Nephron progenitor cell (in vitro differentiated cells): ENCODE data around the gene DAPK1.

Experiments used
- DNase-seq: peaks from one replicate; pipeline ENCODE4 v3.0.0; 2021
- H3K27ac Mint-ChIP-seq: 2 replicates; pipeline ENCODE4 v1.8.0; 2021; ENCODE audit warnings: mild to moderate bottlenecking, moderate library complexity, mixed read lengths
- H3K27me3 Mint-ChIP-seq: 2 replicates; pipeline ENCODE4 v1.8.0; 2021; ENCODE audit warnings: mild to moderate bottlenecking, low read depth, mixed read lengths; ENCODE audit not compliant: poor library complexity
- H3K36me3 Mint-ChIP-seq: 2 replicates; pipeline ENCODE4 v1.8.0; 2021; ENCODE audit warnings: low read depth, mixed read lengths
- H3K4me1 Mint-ChIP-seq: 2 replicates; pipeline ENCODE4 v1.8.0; 2021; ENCODE audit warnings: mixed read lengths
- H3K4me3 Mint-ChIP-seq: 2 replicates; pipeline ENCODE4 v1.8.0; 2021; ENCODE audit warnings: mild to moderate bottlenecking, moderate library complexity, mixed read lengths
- H3K9me3 Mint-ChIP-seq: 2 replicates; pipeline ENCODE4 v1.8.0; 2021; ENCODE audit warnings: mild to moderate bottlenecking, moderate library complexity, mixed read lengths
- TF ChIP-seq, protein P1 (sequence below): fragments of 200-600 bp; sonication (generic); IDR thresholded peaks from 2 replicates; pipeline ENCODE4 v1.5.0; 2021; ENCODE audit warnings: antibody characterized with exemption

The DAPK1 gene

DNA sequence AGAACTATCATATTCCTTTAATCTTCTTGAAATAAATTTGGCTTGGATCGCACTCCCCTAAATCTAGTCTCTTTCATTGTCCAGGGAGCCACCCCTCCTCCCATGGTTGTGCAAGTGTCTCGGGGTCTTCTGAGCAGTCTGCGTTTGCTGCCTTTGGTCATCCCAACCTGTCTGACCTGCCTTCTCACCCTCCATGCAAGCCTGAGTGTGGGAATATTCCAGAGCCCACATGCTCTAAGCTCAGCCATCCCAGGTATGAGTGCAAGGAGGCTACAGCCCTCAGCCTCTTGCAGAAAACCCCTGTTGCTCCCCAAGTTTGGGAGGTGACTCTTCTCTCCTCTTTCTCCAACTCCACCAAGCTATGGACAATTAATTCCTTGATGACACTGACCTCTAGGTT lies 220.6 kb downstream of the DAPK1 start:
- H3K36me3 Mint-ChIP-seq = no peaks in the 10 kb centered on the region
- no peak overlapping the region for H3K4me3 Mint-ChIP-seq
- TF ChIP-seq, protein P1, sequence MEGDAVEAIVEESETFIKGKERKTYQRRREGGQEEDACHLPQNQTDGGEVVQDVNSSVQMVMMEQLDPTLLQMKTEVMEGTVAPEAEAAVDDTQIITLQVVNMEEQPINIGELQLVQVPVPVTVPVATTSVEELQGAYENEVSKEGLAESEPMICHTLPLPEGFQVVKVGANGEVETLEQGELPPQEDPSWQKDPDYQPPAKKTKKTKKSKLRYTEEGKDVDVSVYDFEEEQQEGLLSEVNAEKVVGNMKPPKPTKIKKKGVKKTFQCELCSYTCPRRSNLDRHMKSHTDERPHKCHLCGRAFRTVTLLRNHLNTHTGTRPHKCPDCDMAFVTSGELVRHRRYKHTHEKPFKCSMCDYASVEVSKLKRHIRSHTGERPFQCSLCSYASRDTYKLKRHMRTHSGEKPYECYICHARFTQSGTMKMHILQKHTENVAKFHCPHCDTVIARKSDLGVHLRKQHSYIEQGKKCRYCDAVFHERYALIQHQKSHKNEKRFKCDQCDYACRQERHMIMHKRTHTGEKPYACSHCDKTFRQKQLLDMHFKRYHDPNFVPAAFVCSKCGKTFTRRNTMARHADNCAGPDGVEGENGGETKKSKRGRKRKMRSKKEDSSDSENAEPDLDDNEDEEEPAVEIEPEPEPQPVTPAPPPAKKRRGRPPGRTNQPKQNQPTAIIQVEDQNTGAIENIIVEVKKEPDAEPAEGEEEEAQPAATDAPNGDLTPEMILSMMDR = no peak
- peaks cover 26% of the 10 kb centered on the region for H3K4me1 Mint-ChIP-seq
- DNase-seq = no peak
- peaks cover 10% of the 10 kb centered on the region for H3K27me3 Mint-ChIP-seq
- no peaks in the 10 kb centered on the region for H3K9me3 Mint-ChIP-seq
- H3K27ac Mint-ChIP-seq = no peak overlapping the region

DNA sequence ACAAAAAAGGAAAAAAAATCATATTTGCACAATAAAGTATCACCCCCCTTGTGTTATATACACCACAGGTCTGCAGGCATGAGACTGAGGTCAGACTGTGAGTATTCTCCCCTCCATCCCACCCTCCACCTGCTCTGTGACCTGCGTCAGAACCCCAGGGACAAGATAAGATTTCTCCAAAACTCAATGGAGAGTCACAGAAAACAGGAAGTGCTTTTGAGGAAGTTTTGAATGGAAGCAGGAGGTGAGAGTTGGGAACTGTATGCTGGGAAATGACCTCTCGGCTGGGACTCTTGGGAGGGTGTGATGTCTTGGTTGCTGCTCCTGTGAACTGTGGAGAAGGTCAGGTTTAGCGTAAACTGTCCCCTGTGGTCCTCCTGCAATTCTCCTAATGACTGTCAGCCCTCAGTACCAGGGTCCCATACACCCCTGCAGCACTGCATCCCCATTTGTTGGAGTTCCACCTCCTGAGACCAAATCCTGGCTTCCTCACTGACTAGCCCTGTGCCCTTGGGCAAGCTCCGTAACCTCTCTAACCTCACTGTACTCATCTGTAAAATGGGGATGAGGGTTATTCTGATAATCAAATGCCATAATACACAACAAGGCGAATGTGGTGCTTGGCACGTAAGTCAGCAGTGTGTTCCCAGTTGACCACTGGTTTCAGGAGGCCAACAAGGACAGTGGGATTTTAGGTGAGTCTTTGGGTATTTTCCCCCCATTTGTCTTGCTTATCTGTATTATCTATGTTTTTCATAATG lies 221.4 kb downstream of the DAPK1 start:
- Mint-ChIP-seq H3K9me3 (no peaks in the 10 kb centered on the region), H3K4me1 (peaks cover 18% of the 10 kb centered on the region), H3K27ac (no peak overlapping the region), H3K36me3 (no peaks in the 10 kb centered on the region), H3K4me3 (no peak overlapping the region), H3K27me3 (peaks cover 10% of the 10 kb centered on the region)
- TF ChIP-seq, protein P1 = no peak
- no peak for DNase-seq

DNA sequence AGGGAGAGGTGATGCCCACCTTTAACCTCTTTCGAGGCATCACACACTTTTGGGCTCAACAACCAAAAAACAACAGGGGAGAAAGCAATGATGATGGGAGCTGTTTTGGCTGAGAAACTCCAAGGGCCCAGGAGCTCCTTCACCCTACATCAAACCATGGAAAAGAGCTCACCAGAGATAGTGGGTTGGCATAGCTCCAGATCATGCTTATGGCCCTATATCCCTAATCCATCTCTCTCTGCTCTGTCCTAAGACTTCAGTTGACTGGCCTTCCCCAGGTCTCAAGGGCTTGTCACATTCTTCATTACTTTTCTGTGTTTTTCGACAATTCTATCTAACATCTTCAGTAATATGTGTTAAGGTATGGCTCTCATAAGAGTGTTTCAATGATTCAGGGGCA lies 222.5 kb downstream of the DAPK1 start:
- peaks cover 18% of the 10 kb centered on the region for H3K27me3 Mint-ChIP-seq

DNA sequence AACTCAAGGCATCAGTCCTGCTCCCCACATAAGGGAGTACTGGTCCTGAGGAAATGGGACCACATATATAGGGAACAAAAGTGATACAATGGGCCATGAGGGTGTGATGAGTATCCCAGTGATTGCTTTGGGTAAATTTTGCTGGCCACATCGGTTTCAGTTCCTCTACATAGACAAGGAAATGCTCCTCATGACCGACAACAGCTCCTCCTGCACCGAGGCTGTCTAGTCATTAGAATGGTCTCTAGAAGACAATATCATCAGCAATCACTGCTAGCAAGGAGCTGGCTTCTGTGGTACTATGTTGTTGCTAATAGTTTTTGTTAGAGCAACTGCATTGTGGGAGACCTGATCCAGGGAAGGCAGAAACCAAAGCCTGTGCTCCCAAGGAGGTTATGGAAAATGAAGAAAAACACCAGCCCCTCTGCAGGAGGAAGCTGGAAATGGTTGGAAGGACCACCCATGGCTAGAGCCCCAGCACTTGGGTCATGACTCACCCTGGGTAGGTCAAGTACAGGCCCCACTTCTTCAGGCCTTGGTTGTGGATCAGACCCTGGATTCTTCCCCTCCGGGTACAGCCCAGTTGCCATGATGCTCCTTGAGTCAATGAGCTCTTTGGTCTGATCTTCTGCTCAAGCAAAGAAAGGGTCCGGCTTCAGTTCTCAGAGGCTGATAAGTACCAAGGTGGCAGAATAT lies 224.9 kb downstream of the DAPK1 start:
- Mint-ChIP-seq H3K27ac (no peak overlapping the region), H3K27me3 (peaks cover 21% of the 10 kb centered on the region), H3K9me3 (no peaks in the 10 kb centered on the region), H3K4me3 (no peak overlapping the region), H3K4me1 (peaks cover 19% of the 10 kb centered on the region), H3K36me3 (peaks cover under 1% of the 10 kb centered on the region)
- no peak for DNase-seq
- TF ChIP-seq, protein P1 = no peak

More for the DNA sequence above, 222.5 kb downstream of the DAPK1 start:
- Mint-ChIP-seq H3K4me3 (no peak overlapping the region), H3K9me3 (no peaks in the 10 kb centered on the region), H3K36me3 (no peaks in the 10 kb centered on the region), H3K4me1 (peaks cover 17% of the 10 kb centered on the region), H3K27ac (no peak overlapping the region)
- DNase-seq = no peak
- TF ChIP-seq, protein P1 = no peak

DNA sequence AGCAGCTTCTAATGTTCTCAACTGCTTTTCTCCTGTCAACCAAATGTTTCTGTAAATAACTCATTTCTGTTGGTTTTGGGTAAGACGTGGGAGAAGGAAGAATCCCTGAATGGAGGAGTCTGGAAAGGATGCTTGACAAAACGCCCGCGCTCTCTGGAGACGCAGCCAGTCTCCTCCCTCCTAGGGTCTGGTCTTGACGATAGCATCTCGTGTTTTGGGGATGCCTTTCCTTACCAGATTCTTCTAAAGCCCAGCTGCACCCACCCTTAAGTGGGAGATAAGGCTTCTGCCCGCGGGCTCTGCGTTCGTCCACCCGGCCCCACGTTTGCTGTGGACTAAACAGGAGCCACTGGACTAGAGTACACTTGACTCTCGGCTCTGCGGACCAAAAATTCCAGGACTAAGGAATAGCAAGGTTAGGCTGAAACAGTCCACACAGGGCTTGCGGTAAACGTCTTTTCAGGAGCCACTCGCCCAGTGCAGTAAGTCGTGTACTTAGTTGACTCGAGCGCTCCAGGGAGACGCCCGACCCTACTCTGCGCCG lies 227.8 kb downstream of the DAPK1 start:
- peaks cover 25% of the 10 kb centered on the region for H3K36me3 Mint-ChIP-seq
- peaks cover 20% of the 10 kb centered on the region for H3K4me1 Mint-ChIP-seq
- peaks cover 21% of the 10 kb centered on the region for H3K27me3 Mint-ChIP-seq
- DNase-seq = no peak
- H3K27ac Mint-ChIP-seq = peak overlapping the region; percentile 87
- TF ChIP-seq, protein P1 = no peak
- H3K4me3 Mint-ChIP-seq = peak overlapping the region; percentile 93
- H3K9me3 Mint-ChIP-seq = no peaks in the 10 kb centered on the region
